GM12865 (cell line): ENCODE data around the gene MED15.
A peak's percentile ranks its signal among the peaks of the same experiment; 100 is the strongest.

Experiments
- DNase-seq: peaks from one replicate; pipeline ENCODE4 v3.0.0; 2010; ENCODE audit warnings: low read depth
- H3K4me3 ChIP-seq: 2 replicates; pipeline ENCODE4 v1.5.1; 2011; ENCODE audit warnings: mild to moderate bottlenecking, low read depth, low read length, control low read depth
- TF ChIP-seq, protein P1 (sequence below): IDR thresholded peaks from 2 replicates; pipeline ENCODE4 v1.5.1; 2011; ENCODE audit warnings: low read length, control low read depth, low read depth, inconsistent platforms; ENCODE audit not compliant: insufficient read depth; ENCODE audit errors: missing control alignments

The MED15 gene

DNA sequence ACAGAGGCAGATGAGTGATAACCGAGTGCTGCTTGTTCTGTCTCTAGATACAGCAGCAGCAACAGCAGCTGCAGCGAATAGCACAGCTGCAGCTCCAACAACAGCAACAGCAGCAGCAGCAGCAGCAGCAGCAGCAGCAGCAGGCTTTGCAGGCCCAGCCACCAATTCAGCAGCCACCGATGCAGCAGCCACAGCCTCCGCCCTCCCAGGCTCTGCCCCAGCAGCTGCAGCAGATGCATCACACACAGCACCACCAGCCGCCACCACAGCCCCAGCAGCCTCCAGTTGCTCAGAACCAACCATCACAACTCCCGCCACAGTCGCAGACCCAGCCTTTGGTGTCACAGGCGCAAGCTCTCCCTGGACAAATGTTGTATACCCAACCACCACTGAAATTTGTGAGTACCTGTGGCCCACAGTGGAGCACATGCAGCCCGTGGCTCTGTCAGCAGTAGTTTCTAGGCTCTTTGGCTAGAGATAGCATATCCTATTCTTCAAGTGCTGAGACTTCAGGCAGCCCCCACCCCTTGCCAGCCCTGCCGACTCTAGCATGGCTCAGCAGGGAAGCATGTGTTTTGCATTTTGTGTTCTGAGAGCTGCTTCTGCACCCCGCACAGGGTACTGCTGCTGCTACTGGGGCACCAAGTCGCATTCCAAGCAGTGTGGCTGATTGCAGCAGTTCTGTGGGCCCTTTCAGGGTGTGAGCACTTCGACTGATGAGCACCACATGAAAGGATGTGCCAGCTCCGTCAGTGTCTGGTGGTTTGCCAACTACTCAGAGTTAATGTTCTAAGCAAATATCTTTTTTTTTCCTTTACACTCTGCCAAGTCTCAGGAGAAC lies 59.2 kb downstream of the MED15 start:
- no peak for DNase-seq

DNA sequence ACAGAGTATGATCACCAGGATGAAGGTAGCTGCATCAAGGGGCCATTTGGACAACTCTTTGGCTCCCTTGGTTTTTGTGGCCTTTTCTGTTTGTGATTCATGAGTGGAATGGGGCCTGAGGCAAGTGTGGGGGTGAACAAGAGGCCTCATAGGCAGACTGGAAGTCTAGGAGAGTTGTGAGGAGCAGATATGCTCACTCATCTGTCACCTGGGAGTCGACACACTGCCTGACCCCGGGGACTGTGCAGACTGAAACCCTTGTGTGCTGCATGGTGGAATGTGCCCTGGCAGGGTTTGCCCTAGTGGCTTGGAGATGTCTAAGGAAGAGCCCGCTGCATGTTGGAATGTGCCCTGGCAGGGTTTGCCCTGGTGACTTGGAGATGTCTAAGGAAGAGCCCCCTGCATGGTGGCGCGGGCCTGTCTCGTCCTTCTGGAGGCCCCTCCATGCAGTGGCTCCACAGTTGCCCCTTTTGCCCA lies 60.0 kb downstream of the MED15 start:
- no peak for DNase-seq
- TF ChIP-seq, protein P1, sequence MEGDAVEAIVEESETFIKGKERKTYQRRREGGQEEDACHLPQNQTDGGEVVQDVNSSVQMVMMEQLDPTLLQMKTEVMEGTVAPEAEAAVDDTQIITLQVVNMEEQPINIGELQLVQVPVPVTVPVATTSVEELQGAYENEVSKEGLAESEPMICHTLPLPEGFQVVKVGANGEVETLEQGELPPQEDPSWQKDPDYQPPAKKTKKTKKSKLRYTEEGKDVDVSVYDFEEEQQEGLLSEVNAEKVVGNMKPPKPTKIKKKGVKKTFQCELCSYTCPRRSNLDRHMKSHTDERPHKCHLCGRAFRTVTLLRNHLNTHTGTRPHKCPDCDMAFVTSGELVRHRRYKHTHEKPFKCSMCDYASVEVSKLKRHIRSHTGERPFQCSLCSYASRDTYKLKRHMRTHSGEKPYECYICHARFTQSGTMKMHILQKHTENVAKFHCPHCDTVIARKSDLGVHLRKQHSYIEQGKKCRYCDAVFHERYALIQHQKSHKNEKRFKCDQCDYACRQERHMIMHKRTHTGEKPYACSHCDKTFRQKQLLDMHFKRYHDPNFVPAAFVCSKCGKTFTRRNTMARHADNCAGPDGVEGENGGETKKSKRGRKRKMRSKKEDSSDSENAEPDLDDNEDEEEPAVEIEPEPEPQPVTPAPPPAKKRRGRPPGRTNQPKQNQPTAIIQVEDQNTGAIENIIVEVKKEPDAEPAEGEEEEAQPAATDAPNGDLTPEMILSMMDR: no peak
- H3K4me3 ChIP-seq: no peak overlapping the region

More for the DNA sequence above, 59.2 kb downstream of the MED15 start:
- H3K4me3 ChIP-seq: no peak overlapping the region
- TF ChIP-seq, protein P1: no peak

DNA sequence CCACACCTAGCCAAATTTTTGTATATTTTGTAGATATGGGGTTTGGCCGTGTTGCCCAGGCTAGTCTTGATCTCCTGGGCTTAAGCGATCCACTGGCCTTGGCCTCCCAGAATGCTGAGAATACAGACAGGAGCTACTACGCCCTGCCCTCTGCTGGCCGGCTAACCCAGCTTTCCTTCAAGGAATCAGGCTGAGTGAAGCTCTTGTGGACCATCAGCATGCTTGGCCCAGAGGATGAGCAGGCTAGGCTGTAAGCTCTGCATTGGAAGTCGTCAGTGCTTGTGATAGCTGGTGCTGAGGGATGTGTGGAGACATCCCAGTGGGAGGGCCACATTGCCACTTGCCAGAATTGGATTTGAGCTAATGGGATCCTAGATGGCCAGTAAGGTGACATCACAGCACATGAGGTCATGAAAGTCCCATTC lies 60.6 kb downstream of the MED15 start:
- no peak for DNase-seq

DNA sequence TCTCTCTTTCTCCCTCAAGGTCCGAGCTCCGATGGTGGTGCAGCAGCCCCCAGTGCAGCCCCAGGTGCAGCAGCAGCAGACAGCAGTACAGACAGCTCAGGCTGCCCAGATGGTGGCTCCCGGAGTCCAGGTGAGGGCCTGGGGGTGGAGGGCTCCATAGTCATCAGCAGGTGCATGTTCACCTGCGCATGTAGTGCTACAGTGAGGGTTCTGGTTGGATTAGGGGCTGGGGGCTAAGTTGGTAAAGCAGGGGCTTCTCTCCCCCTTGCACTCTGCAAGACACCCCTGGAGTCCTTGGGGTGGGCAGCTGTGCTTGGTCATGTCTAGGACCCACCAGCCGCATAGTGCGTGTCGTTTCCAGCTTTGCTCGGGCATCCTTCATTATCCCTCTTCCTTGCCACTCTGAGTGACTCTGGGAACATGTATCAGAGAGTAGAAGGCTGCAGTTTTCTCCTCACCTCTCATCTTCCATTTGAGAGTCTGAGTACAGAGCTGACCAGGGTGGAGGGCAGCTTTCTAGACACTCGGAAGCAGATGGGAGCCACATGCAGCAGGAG lies 61.2 kb downstream of the MED15 start:
- DNase-seq: no peak
- no peak overlapping the region for H3K4me3 ChIP-seq
- TF ChIP-seq, protein P1: no peak

More for the DNA sequence above, 60.6 kb downstream of the MED15 start:
- TF ChIP-seq, protein P1: no peak
- H3K4me3 ChIP-seq: no peak overlapping the region

DNA sequence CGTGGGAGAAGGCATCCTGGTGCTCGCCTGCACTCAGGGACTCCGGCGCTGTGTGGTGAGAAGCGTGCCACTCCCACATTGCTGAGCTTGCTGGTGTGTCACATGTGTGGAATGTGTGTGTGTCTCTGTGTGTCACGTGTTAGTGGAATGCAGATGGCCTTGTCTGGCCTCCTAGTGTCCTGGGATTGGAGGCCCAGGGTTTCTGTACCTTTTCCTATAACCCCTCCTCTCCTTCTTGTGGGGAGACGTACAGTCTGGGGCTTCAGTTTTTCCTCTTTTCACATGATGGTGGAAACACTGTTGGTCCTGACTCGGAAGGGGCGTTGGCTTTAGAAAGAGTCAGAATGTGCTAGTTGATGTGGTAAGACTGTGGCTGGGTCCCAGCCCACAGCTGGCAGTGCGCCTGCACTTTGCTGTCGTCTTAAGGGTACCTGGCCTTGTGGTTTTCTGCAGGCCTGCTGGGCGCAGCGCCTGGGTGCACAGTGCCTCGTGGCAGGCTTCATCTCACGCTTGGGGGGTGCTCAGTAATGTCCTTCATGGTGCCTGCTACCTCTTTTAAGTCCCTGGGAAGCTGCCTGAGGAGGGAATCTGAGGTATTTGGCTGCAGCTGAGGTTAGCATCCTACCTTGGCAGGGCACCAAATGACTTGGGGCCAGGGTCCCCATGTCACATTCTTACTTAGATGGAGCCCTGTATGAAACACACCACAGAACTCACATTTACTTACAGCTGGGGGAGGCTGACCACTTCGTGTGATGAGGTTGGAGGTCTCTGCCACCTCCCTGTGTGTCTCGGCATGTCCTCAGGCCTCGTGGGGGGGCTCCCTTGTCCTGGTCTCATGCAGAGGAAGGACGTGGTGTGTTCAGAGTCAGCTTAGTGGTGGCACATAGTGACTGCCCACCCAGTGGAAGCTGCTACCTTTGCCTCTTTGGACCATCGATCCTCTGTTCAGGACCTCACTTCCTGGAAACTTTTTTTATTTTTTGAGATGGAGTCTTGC lies 61.9 kb downstream of the MED15 start:
- TF ChIP-seq, protein P1: no peak
- DNase-seq: peak; percentile 80
- no peak overlapping the region for H3K4me3 ChIP-seq

DNA sequence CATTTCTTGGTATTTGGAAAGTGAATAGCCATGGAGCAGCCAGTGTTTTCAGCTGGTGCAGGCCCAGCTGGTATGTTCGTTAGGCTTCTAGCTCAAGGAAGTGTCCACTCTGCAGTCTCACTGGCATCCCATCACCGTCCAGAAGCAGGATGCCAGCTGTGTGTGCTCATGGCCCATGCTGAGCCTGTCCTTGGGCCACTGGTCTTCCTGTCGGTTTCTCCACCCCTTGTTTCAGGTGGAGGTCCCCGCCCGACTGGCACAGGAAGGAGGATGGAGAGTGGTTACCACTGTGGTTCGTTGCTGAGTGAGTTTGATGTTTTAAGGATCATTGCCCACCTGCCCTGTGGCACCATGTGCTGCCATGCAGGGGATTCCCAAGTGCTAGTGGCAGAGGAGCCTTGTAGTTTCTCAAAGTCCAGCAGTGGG lies 63.7 kb downstream of the MED15 start:
- no peak for DNase-seq
- TF ChIP-seq, protein P1: no peak

More for the DNA sequence above, 63.7 kb downstream of the MED15 start:
- H3K4me3 ChIP-seq: no peak overlapping the region
